ENCODE data around the gene TNIP2. TPM values are rescaled to one million over a fixed set of nuclear protein-coding genes. Genes with fewer than 3 reads are reported as not detected.

The TNIP2 gene
- total and polyA plus RNA-seq, 2 of the 8 experiments (the other 6 are each of a cell fraction or from before 2014, with no cell fraction given), result 23.7 to 37.7 TPM

GRCh38 chr4:2694691-2695090 lies 61.4 kb downstream of the TNIP2 start (continued):
- TF ChIP-seq SUZ12 (IDR thresholded peaks at IDR 0.05; ENCODE audit: low read length) (no peak), JUN (IDR thresholded peaks at IDR 0.05; ENCODE audit: low read depth, low read length) (no peak), CTCF (IDR thresholded peaks at IDR 0.05; ENCODE audit: control extremely low read depth in 1 of 3, insufficient read depth in 1 of 3, low read depth in 1 of 3, low read length in 3 of 3) (no peak), FOSL1 (IDR thresholded peaks at IDR 0.05; ENCODE audit: insufficient read depth, low read depth, low read length) (no peak)
